K562 (cell line): Measurements from ENCODE around the gene LMCD1. TPM values are rescaled to one million over a fixed set of nuclear protein-coding genes. Genes with fewer than 3 reads are reported as not detected.

Experiments used
- CREB3 ChIP-seq: fragments of 450-650 bp; conservative IDR thresholded peaks from 2 replicates; pipeline ENCODE4 v1.6.1; 2016; ENCODE audit warnings: missing genetic modification characterization, low read depth, mild to moderate bottlenecking, missing compliant biosample characterization, moderate library complexity
- ILF3 ChIP-seq: fragments of 450-650 bp; IDR thresholded peaks from 2 replicates; pipeline ENCODE4 v1.6.1; 2018; ENCODE audit warnings: antibody characterized with exemption, mild to moderate bottlenecking, moderate library complexity, borderline replicate concordance
- MAZ ChIP-seq, 2 experiments: fragments of 450-650 bp in 1 of 2; sonication (generic) in 1 of 2; formaldehyde crosslinking; IDR thresholded peaks in 1 of 2; conservative IDR thresholded peaks in 1 of 2; 2 replicates each; pipeline versions ENCODE4 v1.4.0 to v1.5.0; 2020; ENCODE audit warnings: mild to moderate bottlenecking in 1 of 2, missing genetic modification reagents in 1 of 2
- polyA plus RNA-seq, 8 experiments: library from polyadenylated mRNA; depleted of rRNA in 4 of 8; stranded (reverse) in 5 of 8; unstranded in 3 of 8; fragments of >200 nt; fragmentation: Nextera tagmentation in 2 of 8; fragmentation: Illumina TruSeq in 1 of 8; extraction: Ambion mirVana in 2 of 8; extraction: Trizol in 1 of 8; gene quantifications; 2 replicates each; pipeline versions ENCODE4 v1.2.1 to v1.2.3, GENCODE V29; 2011 to 2014; ENCODE audit warnings: inconsistent platforms in 1 of 8, missing spikeins in 1 of 8
- total RNA-seq, 7 experiments: library from RNA; depleted of rRNA in 6 of 7; stranded (reverse); fragments of >200 nt in 6 of 7; fragmentation: Illumina TruSeq in 2 of 7; extraction: Trizol in 2 of 7; gene quantifications; 2 replicates each; pipeline versions ENCODE4 v1.2.1 to v1.2.3, GENCODE V29; 2011 to 2021; ENCODE audit warnings: low replicate concordance in 1 of 7
- TF ChIP-seq, protein P1 (sequence below): fragments of 250-450 bp; sonication (Bioruptor Pico); IDR thresholded peaks from 2 replicates; pipeline ENCODE4 v1.4.0; 2020; ENCODE audit warnings: mild to moderate bottlenecking, moderate library complexity
- TF ChIP-seq, protein P2 (sequence below), 2 experiments: fragments of 450-650 bp; IDR thresholded peaks; 2 replicates each; pipeline ENCODE4 v1.6.1; 2016

Gene LMCD1
- total and polyA plus RNA-seq, 9 of the 15 experiments (the other 6 are each of a cell fraction or from before 2014, with no cell fraction given), result 0.60 TPM; not detected in 8

GRCh38 chr3:8595695-8596115, 94.1 kb downstream of the LMCD1 start (continued):
- TF ChIP-seq, protein P1, sequence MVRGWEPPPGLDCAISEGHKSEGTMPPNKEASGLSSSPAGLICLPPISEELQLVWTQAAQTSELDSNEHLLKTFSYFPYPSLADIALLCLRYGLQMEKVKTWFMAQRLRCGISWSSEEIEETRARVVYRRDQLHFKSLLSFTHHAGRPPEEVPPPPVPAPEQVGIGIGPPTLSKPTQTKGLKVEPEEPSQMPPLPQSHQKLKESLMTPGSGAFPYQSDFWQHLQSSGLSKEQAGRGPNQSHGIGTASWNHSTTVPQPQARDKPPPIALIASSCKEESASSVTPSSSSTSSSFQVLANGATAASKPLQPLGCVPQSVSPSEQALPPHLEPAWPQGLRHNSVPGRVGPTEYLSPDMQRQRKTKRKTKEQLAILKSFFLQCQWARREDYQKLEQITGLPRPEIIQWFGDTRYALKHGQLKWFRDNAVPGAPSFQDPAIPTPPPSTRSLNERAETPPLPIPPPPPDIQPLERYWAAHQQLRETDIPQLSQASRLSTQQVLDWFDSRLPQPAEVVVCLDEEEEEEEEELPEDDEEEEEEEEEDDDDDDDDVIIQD (CRISPR knock-in tag), result no peak
- TF ChIP-seq MAZ (CRISPR knock-in tag; conservative IDR thresholded peaks at IDR 0.05 in 1 of 2, IDR thresholded peaks at IDR 0.05 in 1 of 2) (no peak), ILF3 (no peak), CREB3 (tag) (no peak)
- TF ChIP-seq, protein P2, sequence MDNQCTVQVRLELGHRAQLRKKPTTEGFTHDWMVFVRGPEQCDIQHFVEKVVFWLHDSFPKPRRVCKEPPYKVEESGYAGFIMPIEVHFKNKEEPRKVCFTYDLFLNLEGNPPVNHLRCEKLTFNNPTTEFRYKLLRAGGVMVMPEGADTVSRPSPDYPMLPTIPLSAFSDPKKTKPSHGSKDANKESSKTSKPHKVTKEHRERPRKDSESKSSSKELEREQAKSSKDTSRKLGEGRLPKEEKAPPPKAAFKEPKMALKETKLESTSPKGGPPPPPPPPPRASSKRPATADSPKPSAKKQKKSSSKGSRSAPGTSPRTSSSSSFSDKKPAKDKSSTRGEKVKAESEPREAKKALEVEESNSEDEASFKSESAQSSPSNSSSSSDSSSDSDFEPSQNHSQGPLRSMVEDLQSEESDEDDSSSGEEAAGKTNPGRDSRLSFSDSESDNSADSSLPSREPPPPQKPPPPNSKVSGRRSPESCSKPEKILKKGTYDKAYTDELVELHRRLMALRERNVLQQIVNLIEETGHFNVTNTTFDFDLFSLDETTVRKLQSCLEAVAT (IDR thresholded peaks at IDR 0.05), result no peak
